Neural cell (in vitro differentiated cells): Measurements from ENCODE around the gene RAPGEF3. TPM values are rescaled to one million over a fixed set of nuclear protein-coding genes. Genes with fewer than 3 reads are reported as not detected.
A peak's percentile ranks its signal among the peaks of the same experiment; 100 is the strongest.

ENCODE experiments used
- H2AFZ ChIP-seq: fragments of 200-600, 300-800 bp; sonication (generic), shearing (Covaris generic); 2 replicates; pipeline ENCODE4 v1.6.0; 2014; ENCODE audit warnings: low read depth, mild to moderate bottlenecking, antibody characterized with exemption, low read length, moderate library complexity
- H3F3A ChIP-seq: fragments of 200-600 bp; shearing (Covaris generic); 2 replicates; pipeline ENCODE4 v1.6.1; 2016; ENCODE audit warnings: mild to moderate bottlenecking, moderate library complexity, mixed read lengths, antibody characterized with exemption, low read length; ENCODE audit not compliant: insufficient read depth, poor library complexity, severe bottlenecking
- H3K27ac ChIP-seq: fragments of 200-600, 300-800 bp; sonication (generic), shearing (Covaris generic); 2 replicates; pipeline ENCODE4 v1.5.1; 2014; ENCODE audit warnings: mild to moderate bottlenecking, low read length, moderate library complexity
- H3K27me3 ChIP-seq: fragments of 300-800, 200-600 bp; sonication (generic), shearing (Covaris generic); 2 replicates; pipeline ENCODE4 v1.6.0; 2014; ENCODE audit warnings: mild to moderate bottlenecking, low read depth, low read length, moderate library complexity; ENCODE audit not compliant: insufficient read depth
- H3K36me3 ChIP-seq: fragments of 300-800, 200-600 bp; sonication (generic), shearing (Covaris generic); 2 replicates; pipeline ENCODE4 v1.5.1; 2014; ENCODE audit warnings: mild to moderate bottlenecking, antibody characterized with exemption, low read length, moderate library complexity; ENCODE audit not compliant: insufficient read depth
- H3K4me2 ChIP-seq: fragments of 300-800, 200-600 bp; sonication (generic), shearing (Covaris generic); 2 replicates; pipeline ENCODE4 v1.6.0; 2014; ENCODE audit warnings: mild to moderate bottlenecking, low read length
- H3K4me3 ChIP-seq: fragments of 300-800, 200-600 bp; sonication (generic), shearing (Covaris generic); 2 replicates; pipeline ENCODE4 v1.5.1; 2014; ENCODE audit warnings: mild to moderate bottlenecking, low read length, moderate library complexity
- H3K79me2 ChIP-seq: fragments of 200-600 bp; shearing (Covaris generic); replicated peaks from 2 replicates; pipeline ENCODE4 v1.6.0; 2014; ENCODE audit warnings: mild to moderate bottlenecking, low read length, moderate library complexity; ENCODE audit not compliant: insufficient read depth
- H3K9ac ChIP-seq: fragments of 300-800, 200-600 bp; sonication (generic), shearing (Covaris generic); 2 replicates; pipeline ENCODE4 v1.6.1; 2016; ENCODE audit warnings: mild to moderate bottlenecking, low read length, mixed read lengths
- H3K9me2 ChIP-seq: fragments of 200-600 bp; shearing (Covaris generic); 2 replicates; pipeline ENCODE4 v1.6.1; 2016; ENCODE audit warnings: mild to moderate bottlenecking, low read length, mixed read lengths; ENCODE audit not compliant: insufficient read depth
- H3K9me3 ChIP-seq: fragments of 200-600, 300-800 bp; sonication (generic), shearing (Covaris generic); 2 replicates; pipeline ENCODE4 v1.6.1; 2016; ENCODE audit warnings: mild to moderate bottlenecking, mixed run types, low read length, moderate library complexity, mixed read lengths
- H4K20me1 ChIP-seq: fragments of 200-600 bp; shearing (Covaris generic); 2 replicates; pipeline ENCODE4 v1.6.1; 2016; ENCODE audit warnings: mild to moderate bottlenecking, mixed run types; ENCODE audit not compliant: insufficient read depth
- EP300 ChIP-seq: fragments of 450-650 bp; conservative IDR thresholded peaks from 2 replicates; pipeline ENCODE4 v1.6.1; 2014; ENCODE audit warnings: antibody characterized with exemption, mild to moderate bottlenecking, moderate library complexity; ENCODE audit not compliant: poor library complexity, severe bottlenecking
- EZH2 ChIP-seq: fragments of 200-600, 300-800 bp; shearing (Covaris generic), sonication (generic); IDR thresholded peaks from 2 replicates; pipeline ENCODE4 v1.6.1; 2014; ENCODE audit warnings: antibody characterized with exemption, low read length, borderline replicate concordance, mild to moderate bottlenecking; ENCODE audit not compliant: insufficient read depth, poor library complexity, severe bottlenecking
- MXI1 ChIP-seq: fragments of 450-650 bp; conservative IDR thresholded peaks from 2 replicates; pipeline ENCODE4 v1.6.1; 2014; ENCODE audit warnings: antibody characterized with exemption, mild to moderate bottlenecking; ENCODE audit not compliant: poor library complexity, severe bottlenecking
- POLR2AphosphoS5 ChIP-seq: IDR thresholded peaks from 2 replicates; pipeline ENCODE4 v1.6.1; 2012
- RAD21 ChIP-seq: fragments of 450-650 bp; conservative IDR thresholded peaks from 2 replicates; pipeline ENCODE4 v1.6.1; 2014; ENCODE audit warnings: antibody characterized with exemption, mild to moderate bottlenecking, moderate library complexity
- SMC3 ChIP-seq: fragments of 450-650 bp; conservative IDR thresholded peaks from 2 replicates; pipeline ENCODE4 v1.6.1; 2014; ENCODE audit warnings: antibody characterized with exemption, mild to moderate bottlenecking, moderate library complexity; ENCODE audit not compliant: poor library complexity
- TAF1 ChIP-seq: IDR thresholded peaks from 2 replicates; pipeline ENCODE4 v1.6.1; 2012; ENCODE audit warnings: low read depth
- polyA plus RNA-seq: library from polyadenylated mRNA; depleted of rRNA; stranded (reverse); fragments of >200 nt; gene quantifications from 2 replicates; pipeline ENCODE4 v1.2.3, GENCODE V29; 2014
- TF ChIP-seq, protein P1 (sequence below): IDR thresholded peaks from 2 replicates; pipeline ENCODE4 v1.6.1; 2012; ENCODE audit warnings: borderline replicate concordance
- TF ChIP-seq, protein P2 (sequence below): fragments of 450-650 bp; IDR thresholded peaks from 2 replicates; pipeline ENCODE4 v1.5.1; 2014; ENCODE audit warnings: antibody characterized with exemption, mild to moderate bottlenecking, moderate library complexity; ENCODE audit not compliant: poor library complexity, severe bottlenecking

The RAPGEF3 gene
- polyA plus RNA-seq, 1 donor from 2014 or later = 1.5 TPM

GRCh38 chr12:47808050-47808449, 49.4 kb upstream of the RAPGEF3 start:
- H3K4me2 ChIP-seq = no peak overlapping the region
- H3F3A ChIP-seq = no peaks in the 10 kb centered on the region
- H3K9ac ChIP-seq = peak overlapping the region; percentile 41
- no peaks in the 10 kb centered on the region for H3K36me3 ChIP-seq
- H3K27ac ChIP-seq = peak overlapping the region; percentile 46
- no peaks in the 10 kb centered on the region for H3K9me2 ChIP-seq
- H3K9me3 ChIP-seq = no peaks in the 10 kb centered on the region
- TF ChIP-seq MXI1 = no peak
- no peak for TF ChIP-seq RAD21
- TF ChIP-seq EP300 = no peak
- TF ChIP-seq, protein P1, sequence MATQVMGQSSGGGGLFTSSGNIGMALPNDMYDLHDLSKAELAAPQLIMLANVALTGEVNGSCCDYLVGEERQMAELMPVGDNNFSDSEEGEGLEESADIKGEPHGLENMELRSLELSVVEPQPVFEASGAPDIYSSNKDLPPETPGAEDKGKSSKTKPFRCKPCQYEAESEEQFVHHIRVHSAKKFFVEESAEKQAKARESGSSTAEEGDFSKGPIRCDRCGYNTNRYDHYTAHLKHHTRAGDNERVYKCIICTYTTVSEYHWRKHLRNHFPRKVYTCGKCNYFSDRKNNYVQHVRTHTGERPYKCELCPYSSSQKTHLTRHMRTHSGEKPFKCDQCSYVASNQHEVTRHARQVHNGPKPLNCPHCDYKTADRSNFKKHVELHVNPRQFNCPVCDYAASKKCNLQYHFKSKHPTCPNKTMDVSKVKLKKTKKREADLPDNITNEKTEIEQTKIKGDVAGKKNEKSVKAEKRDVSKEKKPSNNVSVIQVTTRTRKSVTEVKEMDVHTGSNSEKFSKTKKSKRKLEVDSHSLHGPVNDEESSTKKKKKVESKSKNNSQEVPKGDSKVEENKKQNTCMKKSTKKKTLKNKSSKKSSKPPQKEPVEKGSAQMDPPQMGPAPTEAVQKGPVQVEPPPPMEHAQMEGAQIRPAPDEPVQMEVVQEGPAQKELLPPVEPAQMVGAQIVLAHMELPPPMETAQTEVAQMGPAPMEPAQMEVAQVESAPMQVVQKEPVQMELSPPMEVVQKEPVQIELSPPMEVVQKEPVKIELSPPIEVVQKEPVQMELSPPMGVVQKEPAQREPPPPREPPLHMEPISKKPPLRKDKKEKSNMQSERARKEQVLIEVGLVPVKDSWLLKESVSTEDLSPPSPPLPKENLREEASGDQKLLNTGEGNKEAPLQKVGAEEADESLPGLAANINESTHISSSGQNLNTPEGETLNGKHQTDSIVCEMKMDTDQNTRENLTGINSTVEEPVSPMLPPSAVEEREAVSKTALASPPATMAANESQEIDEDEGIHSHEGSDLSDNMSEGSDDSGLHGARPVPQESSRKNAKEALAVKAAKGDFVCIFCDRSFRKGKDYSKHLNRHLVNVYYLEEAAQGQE = no peak
- TF ChIP-seq EZH2 = no peak
- TF ChIP-seq, protein P2, sequence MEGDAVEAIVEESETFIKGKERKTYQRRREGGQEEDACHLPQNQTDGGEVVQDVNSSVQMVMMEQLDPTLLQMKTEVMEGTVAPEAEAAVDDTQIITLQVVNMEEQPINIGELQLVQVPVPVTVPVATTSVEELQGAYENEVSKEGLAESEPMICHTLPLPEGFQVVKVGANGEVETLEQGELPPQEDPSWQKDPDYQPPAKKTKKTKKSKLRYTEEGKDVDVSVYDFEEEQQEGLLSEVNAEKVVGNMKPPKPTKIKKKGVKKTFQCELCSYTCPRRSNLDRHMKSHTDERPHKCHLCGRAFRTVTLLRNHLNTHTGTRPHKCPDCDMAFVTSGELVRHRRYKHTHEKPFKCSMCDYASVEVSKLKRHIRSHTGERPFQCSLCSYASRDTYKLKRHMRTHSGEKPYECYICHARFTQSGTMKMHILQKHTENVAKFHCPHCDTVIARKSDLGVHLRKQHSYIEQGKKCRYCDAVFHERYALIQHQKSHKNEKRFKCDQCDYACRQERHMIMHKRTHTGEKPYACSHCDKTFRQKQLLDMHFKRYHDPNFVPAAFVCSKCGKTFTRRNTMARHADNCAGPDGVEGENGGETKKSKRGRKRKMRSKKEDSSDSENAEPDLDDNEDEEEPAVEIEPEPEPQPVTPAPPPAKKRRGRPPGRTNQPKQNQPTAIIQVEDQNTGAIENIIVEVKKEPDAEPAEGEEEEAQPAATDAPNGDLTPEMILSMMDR = no peak
- no peak for TF ChIP-seq TAF1
- no peak for TF ChIP-seq SMC3
- no peak for TF ChIP-seq POLR2AphosphoS5
- no peaks in the 10 kb centered on the region for H4K20me1 ChIP-seq
- H3K27me3 ChIP-seq = no peaks in the 10 kb centered on the region
- peak overlapping the region; percentile 47 for H3K4me3 ChIP-seq
- H2AFZ ChIP-seq = no peak overlapping the region
- H3K79me2 ChIP-seq = peaks cover 23% of the 10 kb centered on the region

GRCh38 chr12:47807338-47807737, 48.7 kb upstream of the RAPGEF3 start:
- no peaks in the 10 kb centered on the region for H4K20me1 ChIP-seq
- H3K4me2 ChIP-seq = no peak overlapping the region

More at GRCh38 chr12:47807338-47807737, 48.7 kb upstream of the RAPGEF3 start:
- Histone ChIP-seq H3K9me2 (no peaks in the 10 kb centered on the region), H3K9me3 (no peaks in the 10 kb centered on the region), H3K27ac (peak overlapping the region; percentile 46), H2AFZ (no peak overlapping the region), H3K79me2 (peaks cover 23% of the 10 kb centered on the region), H3K4me3 (no peak overlapping the region), H3K9ac (peak overlapping the region; percentile 41), H3K27me3 (no peaks in the 10 kb centered on the region), H3F3A (no peaks in the 10 kb centered on the region), H3K36me3 (no peaks in the 10 kb centered on the region)
- TF ChIP-seq EZH2 (no peak), TAF1 (no peak), MXI1 (no peak), RAD21 (no peak), EP300 (no peak), POLR2AphosphoS5 (no peak), SMC3 (no peak)
- TF ChIP-seq, protein P2 = no peak
- TF ChIP-seq, protein P1 = no peak
